GM12864 (cell line): Measurements from ENCODE around the gene TRABD2B.

Experiments
- DNase-seq: peaks from one replicate; pipeline ENCODE4 v3.0.0-alpha.2; 2011; ENCODE audit warnings: low read depth
- H3K4me3 ChIP-seq: 2 replicates; pipeline ENCODE4 v1.5.1; 2011; ENCODE audit warnings: mild to moderate bottlenecking, low read depth, low read length, control low read depth
- TF ChIP-seq, protein P1 (sequence below): IDR thresholded peaks from 2 replicates; pipeline ENCODE4 v1.5.1; 2011; ENCODE audit warnings: low read depth, mild to moderate bottlenecking, moderate library complexity, low read length, control low read depth, inconsistent platforms; ENCODE audit errors: missing control alignments

TRABD2B gene

DNA sequence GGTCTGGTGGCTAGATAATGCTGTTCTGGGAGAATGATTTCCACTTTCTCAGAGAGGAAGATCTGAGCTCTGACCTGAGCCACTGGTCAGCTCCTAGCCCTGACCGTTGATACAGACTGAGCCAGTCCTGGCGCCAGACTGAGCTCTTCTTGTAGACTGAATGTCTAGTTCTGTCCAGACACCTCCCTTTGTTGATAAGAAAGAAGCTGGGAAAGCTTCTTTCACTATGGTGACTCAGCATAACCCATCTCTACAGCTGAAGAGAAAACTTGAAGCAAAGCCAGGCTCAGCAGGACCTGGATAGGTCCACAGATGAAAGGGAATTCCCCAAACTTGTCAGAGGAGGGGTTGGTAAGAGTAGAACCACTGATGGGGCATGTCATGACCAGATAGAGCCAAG is 9.9 kb upstream of the TRABD2B start:
- DNase-seq: no peak
- no peak overlapping the region for H3K4me3 ChIP-seq
- TF ChIP-seq, protein P1, sequence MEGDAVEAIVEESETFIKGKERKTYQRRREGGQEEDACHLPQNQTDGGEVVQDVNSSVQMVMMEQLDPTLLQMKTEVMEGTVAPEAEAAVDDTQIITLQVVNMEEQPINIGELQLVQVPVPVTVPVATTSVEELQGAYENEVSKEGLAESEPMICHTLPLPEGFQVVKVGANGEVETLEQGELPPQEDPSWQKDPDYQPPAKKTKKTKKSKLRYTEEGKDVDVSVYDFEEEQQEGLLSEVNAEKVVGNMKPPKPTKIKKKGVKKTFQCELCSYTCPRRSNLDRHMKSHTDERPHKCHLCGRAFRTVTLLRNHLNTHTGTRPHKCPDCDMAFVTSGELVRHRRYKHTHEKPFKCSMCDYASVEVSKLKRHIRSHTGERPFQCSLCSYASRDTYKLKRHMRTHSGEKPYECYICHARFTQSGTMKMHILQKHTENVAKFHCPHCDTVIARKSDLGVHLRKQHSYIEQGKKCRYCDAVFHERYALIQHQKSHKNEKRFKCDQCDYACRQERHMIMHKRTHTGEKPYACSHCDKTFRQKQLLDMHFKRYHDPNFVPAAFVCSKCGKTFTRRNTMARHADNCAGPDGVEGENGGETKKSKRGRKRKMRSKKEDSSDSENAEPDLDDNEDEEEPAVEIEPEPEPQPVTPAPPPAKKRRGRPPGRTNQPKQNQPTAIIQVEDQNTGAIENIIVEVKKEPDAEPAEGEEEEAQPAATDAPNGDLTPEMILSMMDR: no peak

DNA sequence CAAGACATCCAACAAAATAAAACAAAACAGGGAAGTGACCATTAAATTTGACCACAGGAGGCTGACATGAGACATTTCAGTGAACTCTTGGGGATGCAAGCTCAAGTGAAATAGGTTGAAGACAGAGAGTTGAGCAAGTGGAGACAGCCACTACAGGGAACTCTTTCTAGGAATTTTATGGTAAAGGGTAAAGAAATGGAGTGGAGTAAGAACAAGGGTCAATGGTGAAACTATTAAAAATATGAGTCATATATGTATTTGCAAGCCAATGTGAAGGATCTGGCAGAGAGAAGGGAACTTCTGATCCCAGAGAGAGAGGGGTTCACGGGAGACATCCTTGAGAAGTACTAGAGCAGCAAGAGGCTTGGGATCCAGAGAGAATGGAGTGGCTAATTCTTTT is 9.1 kb upstream of the TRABD2B start:
- no peak for DNase-seq
- H3K4me3 ChIP-seq: no peak overlapping the region
- TF ChIP-seq, protein P1: no peak

DNA sequence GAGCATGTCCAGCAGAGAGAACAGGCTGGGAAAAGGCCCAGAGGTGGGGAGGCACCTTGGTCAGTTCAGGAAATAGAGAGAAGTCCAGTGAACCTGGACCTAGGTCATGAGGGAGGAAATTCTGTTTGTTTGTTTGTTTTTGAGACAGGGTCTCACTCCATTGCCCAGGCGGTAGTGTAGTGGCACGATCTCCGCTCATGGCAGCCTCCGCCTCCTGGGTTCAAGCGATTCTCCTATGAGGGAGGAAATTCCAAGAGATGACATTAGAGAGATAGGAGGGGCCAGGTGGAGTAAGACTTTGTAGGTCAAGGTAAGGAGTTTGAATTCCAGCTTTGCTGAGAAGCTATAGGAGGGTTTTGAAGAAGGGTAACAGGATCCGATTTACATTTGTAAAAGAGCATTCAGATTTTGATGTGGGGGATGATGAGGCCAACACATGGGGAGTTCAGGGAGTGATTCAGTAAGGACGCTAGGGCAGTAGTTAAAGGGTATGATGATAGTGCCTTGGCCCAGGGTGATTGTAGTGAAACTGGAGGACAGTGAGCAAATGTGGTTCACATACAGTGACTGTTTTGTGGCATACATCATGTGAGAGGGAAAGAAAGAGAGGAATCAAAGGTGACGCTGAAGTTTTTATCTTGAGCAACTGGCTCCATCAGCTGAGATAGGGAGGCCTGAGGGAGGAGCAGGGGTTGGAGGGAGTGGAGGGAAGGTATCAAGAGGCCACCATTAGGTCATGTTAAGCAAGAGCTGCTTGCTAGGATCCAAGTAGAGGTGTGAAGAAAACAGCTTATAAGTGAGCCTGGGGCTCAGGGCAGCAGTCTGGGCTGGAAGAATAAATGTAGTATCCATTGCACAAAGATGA is 8.3 kb upstream of the TRABD2B start:
- H3K4me3 ChIP-seq: no peak overlapping the region
- no peak for DNase-seq
- TF ChIP-seq, protein P1: no peak

DNA sequence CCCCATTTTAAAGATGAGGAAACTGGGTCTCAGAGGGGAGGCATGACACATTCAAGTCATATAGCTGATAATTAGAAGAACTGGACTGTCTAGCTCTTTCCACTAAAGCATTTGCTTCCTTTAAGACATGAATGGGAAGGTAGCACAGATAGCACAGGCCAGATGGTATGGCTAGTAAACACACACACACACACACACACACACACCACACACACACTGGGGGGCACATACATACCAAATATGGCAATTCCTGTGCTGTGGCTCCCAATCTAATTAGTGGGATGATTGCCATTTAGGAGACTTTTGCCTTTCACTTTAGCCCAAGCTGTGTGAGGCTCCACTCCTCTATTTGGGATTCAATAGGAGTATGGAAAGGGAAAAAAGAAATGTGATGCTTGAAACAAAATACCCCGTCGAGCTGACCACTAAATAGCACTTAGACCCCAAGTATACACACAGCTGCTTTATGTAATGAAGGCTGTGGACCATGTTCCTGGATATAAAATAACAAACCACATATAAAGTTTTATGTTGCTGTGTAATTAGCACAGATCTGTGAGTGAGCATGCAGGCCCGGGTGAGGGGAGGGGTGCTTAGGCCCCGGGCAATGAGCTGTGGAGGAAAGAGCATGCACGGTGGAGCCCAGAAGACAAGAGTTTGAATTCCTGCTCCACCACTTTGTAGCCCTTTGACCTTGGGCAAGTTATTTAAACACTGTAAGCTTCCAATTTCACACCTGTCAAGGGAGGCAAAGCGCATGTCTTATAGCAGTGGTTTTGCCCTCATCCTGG is 6.8 kb upstream of the TRABD2B start:
- TF ChIP-seq, protein P1: no peak
- no peak for DNase-seq
- H3K4me3 ChIP-seq: no peak overlapping the region

DNA sequence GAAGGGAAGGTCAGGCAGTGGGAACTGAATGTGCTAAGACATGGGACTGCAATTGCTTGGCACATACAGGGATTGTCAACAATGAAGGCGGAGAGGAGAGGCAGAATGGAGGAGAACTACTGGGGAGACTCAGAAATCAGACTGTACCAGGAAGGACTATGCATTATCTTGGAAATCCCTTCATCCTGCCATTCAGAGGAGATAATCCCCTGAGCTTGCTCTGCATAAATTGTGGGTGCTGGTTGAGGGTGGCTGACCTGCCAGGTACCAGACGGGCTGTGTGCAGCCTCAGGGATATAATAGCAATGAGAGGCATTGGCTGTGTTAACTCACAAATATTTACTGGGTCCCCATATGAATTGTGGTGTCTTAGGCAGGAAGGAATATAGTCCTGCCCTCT is 5.0 kb upstream of the TRABD2B start:
- no peak overlapping the region for H3K4me3 ChIP-seq
- TF ChIP-seq, protein P1: no peak
- no peak for DNase-seq

DNA sequence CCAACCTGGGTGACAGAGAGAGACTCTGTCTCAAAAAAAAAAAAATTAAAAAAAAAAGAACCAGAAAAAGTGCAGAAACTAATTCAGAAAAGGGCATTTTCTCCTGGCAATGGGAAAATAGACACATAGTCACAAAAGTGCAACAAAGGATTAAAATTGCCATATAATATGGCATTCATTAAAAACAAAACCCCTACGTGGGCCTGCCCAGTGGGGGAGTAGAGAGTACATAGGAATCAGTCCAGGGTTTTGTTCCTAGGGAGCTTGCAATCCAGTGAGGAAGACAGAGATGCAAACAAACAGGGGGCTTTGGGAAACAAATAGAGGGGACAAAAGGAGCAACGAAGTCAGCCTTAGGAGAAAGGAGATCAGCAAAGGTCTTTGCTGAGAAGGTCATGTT is 4.5 kb upstream of the TRABD2B start:
- H3K4me3 ChIP-seq: no peak overlapping the region
- TF ChIP-seq, protein P1: no peak
- DNase-seq: no peak
